ENCODE measurements around the gene B4GALT2.

GRCh38 chr1:43961692-43962091, 17.3 kb upstream of the B4GALT2 start:
- no peak for TF ChIP-seq CTCF (IDR thresholded peaks at IDR 0.05 in 2 of 3, conservative IDR thresholded peaks at IDR 0.05 in 1 of 3; ENCODE audit: borderline replicate concordance in 1 of 3, insufficient read depth in 1 of 3, low read depth in 2 of 3, low read length in 2 of 3)
- no peak for TF ChIP-seq POLR2A (IDR thresholded peaks at IDR 0.05; ENCODE audit: borderline replicate concordance, extremely low read depth, insufficient read depth, insufficient read length)
- TF ChIP-seq YY1 (IDR thresholded peaks at IDR 0.05; ENCODE audit: extremely low read depth, insufficient replicate concordance, low read depth, low read length): no peak
- no peak for TF ChIP-seq RAD21 (IDR thresholded peaks at IDR 0.05; ENCODE audit: low read depth)

All from HCT116 (cell line).